Stimulated activated CD4-positive, alpha-beta T cell treated with anti-CD3 and anti-CD28 coated beads, Interleukin-4, amount 100 ng/mL, for 4 hours (primary cell): Measurements from ENCODE around the gene DOC2A.

Experiments
- DNase-seq, 2 experiments: peaks; one replicate each; pipeline ENCODE4 v3.0.0-alpha.2; 2020

Gene DOC2A

DNA sequence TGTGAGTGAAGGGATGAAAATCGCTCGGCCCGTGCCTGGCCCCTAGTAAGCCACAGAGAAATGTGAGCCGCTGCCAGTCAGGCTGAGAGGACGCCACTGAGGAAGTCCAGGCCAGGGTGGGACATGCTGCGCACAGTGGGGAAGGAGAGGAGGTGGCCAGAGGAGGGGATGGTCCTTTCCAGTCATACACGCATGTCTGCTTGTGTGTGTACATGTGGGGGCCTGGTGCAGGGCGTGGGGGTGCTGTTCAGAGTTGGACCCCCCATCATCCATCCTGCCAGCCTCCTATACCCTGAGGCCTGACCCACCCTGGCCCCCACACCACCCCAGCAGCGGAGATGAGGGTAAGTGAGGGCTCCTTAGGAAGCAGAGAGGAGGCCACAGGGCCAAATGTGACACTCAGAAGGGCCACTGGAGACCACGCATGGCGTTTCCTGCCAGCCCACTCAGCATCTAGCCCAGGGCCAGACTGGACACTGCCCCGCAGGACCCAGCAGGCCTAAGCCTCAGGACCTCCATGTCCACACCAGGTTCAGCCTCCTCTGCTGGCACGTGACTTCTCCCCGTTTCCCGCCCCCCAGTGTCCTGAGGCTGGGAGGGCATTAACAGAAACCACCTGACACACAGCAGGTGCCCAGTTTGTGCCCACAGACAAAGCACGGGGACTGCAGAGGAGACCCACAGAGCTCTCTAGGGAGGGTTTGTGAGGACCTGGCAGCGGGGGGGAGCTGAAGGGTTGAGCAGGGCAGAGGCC is 7.0 kb downstream of the DOC2A start:
- DNase-seq, result no peak

DNA sequence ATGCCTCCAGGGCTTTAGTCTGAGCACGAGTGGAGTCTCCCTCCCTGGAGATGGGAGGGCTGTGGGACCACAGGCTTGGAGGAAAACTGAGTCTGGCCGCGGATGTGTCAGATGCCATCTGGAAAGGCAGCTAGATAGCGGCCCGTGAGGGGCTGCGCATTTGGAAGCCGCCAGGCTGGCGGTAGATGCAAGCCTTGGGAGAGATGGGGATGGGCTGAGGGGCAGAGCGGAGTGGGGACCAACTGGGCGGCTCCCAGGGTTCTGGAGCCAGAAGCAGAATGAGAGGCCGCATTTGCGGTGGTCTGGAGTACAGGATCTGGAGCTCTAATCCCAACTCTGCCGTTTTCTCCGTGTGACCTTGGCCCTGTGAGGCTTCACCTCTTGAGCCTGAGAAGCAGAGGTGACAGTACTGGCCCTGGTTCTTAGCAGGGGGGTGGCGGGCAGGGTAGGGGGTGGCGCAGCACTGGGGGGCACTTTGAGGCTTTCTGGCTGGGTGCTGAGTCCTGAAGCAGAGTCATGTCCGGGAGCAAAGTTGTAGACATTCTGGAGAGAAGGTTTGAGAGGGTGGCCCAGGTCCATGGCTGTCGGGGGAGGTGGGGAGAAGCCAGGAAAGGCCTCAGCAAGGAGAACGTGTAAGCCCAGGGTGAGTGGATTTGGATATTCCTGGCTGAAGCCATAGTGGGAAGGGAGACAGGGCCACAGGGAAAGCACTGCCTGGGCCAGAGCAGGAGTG is 8.0 kb downstream of the DOC2A start:
- DNase-seq, result no peak

DNA sequence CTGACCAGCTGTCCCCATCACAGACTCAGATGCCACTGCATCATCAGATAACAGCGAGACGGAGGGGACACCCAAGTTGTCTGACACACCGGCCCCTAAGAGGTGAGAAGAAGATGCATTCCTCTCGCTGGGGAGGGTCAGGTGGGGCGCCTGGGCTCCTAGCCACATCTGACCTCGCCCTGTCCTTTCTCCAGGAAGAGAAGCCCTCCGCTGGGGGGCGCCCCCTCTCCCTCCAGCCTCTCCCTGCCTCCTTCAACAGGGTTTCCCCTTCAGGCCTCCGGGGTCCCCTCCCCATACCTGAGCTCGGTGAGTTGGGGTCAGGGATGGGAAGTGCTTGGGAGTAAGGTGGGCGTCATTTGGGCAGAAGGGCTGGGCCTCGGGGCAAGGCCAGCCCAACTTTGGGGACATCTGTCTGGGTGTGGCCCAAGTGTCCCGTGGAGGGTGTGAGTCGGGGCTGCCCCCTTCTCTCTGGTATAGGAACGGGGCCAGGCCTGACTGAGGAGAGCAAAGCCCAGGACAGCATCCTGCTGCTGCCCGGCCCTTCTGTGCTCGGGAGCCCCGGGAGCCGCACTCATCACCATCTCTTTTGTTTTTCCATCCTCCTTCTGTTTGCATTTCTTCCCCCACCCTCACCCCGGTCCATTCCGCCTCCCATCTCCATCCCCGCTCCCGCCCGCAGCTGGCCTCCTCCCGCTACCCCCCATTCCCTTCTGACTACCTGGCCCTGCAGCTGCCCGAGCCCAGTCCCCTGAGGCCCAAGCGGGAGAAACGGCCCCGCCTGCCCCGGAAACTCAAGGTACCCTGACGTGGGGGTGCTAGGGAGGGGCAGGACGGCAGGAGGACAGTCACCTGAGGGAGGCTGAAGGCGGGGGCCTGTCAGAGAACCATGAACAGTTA is 9.8 kb downstream of the DOC2A start:
- DNase-seq, result no peak

DNA sequence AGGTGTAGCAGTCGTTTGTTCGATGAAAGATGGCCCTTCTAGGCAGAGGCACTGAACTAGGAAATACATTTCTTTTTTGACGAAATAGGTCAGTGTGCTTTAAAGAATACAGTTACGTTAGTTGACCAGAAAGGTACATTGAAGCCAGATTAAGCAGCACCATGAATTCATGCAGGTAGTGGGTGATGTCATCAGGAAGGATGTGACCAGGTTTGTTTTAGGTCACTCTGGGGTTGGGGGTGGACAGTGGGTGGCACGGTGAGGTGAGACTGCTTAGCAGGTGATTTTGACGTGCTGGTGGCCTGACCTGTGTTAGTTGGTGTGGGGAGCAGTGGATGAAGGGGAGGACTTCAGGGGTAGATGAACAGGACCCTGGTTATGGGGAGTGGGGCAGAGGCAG is 11.2 kb downstream of the DOC2A start:
- no peak for DNase-seq

DNA sequence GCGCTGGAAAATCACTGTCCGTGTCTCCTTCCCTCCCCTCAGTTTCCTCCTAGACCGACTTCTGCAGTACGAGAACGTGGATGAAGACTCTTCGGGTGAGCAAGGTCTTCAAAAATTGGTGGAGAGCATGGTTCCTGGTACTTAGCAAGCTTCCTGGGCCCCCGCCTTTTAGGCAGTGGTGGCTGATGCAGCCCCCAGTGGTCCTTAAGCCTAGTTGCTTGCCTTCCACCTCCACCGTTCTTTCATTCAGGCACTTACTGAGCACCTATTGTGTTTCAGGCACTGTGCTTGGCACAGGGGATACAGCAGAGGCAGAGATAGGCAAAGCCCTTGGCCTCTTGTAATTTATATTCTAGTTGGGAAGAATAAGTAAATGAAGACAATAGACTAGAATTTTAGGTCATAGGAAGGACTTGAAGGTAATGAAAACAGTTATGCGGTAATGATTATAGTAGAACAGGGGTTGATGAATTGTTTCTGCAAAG is 14.0 kb downstream of the DOC2A start:
- DNase-seq, result no peak

DNA sequence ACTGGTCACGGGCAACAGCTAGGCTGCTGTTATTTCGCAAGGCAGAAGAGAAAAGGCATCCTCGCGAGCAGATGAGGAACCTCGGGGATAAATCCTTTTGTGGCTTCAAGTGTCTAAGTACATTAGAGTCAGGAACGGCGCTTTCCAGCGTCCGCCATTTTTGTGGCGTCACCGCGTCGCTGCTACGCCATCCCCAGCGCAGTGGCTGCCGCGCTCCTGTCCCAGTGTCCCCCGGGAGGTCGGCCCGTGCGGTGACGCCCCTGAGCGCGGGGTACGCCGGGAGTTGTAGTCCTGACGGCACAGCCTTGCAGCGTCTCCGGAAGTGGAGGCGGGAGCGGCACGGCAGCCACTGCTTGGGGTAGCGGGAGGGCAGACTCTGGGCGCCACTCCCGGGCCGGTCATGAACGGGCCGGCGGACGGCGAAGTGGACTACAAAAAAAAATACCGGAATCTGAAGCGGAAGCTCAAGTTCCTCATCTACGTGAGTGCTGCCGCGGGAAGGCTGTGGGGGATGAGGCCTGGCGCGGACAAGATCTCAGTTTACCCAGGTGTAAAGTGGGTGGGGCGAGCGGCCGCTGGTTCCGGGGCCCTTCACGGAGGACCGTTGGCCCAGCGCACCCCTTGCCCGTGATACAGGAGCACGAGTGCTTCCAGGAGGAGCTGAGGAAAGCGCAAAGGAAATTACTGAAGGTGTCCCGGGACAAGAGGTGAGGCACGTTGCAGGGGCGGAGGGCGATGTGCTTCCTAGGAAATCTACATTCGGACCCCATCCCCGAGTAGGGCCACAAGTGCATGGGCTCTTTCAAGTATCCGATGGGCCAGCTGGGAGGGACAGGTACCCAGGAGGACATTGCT is 14.7 kb downstream of the DOC2A start, which contains the start of gene INO80E:
INO80E (plus strand) TSS at position 331 of the 855 bp plus-strand sequence; CDS start at position 401, 70 bp downstream.
- peak; percentile 99 to 100 for DNase-seq

DNA sequence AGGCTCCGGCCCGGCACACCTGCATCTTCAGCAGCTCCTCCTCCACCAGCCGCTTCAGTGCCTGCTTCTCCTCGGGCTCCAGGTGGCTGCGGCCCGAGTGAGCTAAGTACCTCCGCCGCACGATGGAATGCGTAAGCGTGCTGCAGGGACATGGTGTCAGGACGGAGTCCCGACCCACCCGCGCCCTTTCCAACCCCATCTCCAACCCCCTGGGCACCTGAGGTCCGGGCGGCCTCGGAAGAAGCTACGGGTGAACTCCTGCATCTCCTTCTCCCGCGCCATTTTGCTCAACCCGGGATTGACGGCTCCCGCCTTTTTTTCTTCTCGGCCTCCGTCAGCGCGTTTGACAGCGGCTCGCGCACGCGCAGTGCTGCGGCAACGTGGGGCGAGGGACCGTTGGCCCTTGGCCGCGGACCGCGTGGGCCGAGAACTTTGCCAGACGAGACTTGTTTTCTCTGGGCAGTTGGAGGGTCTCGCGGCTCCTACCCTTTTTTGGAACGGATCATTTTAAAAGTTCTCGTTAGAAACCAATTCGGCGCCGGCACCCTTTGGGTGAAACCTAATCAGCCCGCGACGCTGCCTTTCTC is 15.4 kb downstream of the DOC2A start, which contains the start of gene HIRIP3:
HIRIP3 (minus strand) TSS at position 294 of the 587 bp plus-strand sequence; CDS start at position 282, 12 bp downstream.
- peak; percentile 80 to 83 for DNase-seq

DNA sequence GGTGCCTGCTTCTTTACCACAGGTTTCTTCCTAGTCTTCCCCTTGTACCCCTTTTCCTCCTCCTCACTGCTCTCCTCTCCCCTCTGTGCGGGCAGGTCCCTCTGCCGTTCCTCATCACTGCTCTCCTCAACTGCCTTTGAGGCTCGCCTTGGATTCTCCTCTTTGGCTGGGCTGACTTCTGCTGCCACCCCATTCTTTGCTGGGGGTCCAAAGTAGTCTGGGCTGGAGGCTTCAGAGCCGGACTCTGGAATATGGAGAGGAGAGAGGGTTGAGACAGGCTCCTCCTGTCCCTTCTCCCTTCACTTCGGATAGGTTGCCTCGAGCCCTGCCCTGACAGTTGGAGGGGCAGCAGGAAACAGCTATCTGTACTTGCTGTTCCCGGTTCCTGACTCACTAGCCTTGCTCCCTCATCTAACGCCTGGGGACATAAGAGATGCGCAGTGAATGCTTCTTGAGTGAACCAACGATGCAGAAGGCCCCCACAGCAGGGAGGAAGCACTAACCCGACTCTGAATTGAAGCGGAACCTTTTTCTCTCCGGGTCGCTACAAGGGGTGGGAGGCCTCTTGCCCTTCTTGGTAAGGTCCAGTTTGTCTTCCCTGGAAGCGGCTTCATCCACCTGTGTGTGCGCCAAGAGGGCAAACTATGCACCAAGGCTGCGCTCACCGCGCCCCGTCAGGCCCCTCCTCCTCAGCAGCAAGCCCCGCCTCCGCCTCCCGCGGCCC is 16.1 kb downstream of the DOC2A start:
- DNase-seq, result peak; percentile 65 to 75

DNA sequence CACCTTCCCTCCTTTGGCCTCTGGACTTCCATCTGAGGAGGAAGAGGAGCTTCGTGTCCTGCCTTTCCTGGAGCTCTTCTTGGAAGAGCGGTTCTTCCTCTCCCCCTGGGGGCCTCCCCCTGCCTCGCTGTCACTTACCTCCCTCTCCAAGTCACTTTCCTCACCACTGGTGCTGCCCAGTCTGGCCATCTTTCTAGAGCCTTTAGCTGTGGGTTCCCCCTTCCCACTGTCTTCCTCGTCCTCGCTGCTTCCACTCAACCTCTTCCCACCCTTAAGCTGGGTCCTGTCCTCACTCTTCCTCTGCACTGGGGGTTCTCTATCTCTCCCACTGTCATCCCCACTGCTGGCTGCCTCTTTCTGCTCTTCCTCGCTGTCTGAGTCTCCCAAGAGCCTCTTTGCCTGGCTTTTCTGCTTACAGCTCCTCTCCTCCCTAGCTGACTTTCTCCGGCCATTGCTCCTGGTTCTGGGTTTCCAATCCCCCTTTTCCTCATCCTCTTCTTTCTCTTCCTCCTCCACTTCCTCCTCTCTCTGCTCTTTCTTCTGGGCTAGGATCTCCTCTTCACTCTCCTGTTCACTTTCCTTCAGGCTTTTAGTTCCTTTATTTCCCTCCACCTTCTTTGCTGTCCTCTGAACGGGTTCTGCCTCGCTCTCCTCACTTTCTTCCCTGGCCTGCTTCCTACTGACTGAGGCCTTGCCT is 16.8 kb downstream of the DOC2A start:
- no peak for DNase-seq

DNA sequence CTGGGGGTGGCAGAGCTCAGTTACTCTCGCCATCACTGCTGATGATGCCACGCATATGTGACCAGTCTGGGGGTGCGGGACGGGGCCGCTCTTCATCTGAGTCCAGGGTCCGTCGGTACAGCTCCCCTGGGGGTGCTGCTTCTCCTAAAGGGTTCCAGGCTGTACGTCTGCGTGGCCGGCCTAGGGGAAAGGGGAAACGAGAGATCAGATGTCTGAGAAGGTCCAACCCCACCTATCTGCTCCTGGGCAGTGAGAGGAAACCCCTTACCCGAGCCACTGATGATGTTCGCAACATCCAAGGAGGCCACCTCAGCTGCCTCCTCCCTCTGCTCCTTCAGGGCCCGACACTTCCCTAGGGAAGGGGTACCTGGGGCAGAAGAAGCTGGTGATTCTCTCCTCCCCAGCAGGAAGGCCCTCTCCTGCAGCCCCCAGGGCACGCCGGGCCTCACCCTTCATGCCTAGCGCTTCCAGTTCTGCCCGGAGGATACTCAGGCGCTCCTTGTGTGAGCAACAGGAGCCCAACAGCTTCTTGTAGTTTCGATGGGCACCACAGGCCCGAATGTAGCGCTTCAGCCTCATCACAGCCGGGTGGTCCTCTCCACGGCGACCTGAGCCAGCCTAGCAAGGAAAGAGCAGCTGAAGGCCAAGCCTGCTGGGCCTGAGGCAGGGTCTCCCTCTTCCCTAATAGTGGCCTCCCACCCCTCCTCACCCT is 17.5 kb downstream of the DOC2A start:
- no peak for DNase-seq

DNA sequence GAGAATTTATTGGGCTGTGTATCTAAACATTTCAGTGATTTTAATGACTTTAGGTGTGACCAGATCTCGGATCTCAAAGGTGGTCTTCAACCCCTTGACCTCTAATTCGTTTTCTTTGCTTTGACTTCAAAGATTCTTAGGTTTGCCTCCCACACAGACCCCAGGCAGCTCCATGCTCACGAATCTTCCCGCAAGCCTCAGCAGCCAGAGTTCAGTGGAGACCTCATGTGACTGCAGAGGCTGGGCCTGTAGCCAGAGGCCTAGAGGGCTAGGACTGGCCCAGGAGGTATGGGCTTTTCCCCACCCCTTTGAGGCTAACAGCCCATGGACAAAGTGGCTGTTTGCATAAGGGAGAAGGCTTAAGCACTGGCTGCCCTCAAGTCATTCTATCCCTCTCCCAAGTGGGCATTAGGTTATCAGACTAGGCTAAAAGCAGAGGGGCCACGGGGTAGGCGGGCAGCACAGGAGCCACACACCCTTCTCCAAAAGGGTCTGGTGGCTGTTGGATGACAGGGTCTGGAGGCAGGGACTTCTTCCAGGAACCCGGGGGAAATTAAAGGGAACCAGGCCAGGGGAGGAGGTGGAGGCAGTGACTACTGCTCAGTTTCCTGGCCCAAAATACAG is 18.4 kb downstream of the DOC2A start:
- DNase-seq, result no peak

DNA sequence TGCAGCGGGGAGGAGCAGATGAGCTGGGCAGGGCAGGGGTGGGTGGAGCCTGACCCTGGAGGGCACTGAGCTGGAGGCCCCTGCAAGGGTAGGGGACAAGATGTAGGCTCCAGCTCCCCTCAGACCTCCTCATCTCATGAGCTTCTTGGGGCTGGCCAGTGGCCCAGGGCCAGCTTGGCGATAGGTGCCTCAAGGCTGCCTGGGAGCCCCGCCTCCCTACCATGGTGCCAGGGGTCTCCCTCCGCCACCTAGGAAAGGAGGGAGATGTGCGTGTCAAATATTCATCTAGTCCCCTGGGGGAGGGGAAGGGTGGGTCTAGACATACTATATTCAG is 19.3 kb downstream of the DOC2A start:
- DNase-seq, result no peak

DNA sequence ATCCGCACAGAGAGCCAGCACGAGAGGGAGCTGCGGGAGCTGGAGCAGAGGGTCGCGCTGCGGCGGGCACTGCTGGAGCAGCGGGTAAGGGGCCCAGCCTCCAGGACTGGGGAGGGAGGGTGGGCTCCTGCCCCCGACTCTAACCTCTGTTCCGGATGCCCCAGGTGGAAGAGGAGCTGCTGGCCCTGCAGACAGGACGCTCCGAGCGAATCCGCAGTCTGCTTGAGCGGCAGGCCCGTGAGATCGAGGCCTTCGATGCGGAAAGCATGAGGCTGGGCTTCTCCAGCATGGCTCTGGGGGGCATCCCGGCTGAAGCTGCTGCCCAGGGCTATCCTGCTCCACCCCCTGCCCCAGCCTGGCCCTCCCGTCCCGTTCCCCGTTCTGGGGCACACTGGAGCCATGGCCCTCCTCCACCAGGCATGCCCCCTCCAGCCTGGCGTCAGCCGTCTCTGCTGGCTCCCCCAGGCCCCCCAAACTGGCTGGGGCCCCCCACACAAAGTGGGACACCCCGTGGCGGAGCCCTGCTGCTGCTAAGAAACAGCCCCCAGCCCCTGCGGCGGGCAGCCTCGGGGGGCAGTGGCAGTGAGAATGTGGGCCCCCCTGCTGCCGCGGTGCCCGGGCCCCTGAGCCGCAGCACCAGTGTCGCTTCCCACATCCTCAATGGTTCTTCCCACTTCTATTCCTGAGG is 19.8 kb downstream of the DOC2A start:
- DNase-seq, result no peak

DNA sequence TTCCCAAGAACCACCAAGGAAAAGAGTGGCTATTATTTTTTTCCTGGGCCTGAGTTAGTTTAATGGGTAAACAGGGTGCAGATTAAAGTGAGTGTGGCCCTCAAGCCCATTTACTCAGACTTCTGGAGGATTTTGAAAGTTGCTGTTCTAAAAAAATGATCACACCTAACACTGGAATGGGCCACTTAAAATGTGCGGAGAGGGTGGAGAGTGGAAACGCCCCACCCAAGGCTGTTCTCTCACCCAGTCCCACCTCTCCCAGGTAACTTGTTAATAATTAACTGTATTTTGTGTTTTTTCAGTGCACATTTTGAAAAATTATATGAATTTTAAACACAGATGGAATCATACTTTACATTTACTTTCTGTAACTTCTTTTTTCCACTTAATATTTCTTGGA is 20.8 kb downstream of the DOC2A start:
- DNase-seq, result no peak

DNA sequence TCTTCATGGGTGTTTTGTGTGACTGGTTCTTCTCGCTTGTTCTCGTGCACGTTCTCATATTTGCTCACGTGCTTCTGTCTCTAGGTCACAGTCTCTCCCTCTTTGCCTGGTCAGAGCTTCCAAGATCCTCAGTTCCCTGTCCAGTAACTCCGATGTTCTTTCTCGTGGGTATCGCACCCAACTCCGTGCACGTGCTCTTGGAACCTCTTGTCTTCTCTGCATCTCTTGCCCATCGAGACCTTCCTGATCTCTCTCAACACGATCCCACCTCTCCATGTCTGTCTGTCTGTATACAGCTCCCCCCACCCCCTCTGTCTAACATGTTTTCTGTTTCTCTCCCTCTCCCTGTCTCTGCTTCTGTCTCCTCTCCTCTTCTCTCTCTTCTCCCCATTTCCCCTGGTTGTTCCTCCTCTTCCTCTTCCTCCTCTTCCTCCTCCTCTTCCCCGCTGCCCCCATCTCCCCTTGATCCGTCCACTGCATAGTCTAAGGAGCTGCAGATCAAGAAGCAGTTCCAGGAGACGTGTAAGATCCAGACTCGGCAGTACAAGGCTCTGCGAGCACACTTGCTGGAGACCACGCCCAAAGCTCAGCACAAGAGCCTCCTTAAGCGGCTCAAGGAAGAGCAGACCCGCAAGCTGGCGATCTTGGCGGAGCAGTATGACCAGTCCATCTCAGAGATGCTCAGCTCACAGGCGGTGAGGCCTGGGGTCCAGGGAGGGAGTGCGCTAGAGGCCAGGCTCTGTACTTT is 21.5 kb downstream of the DOC2A start:
- no peak for DNase-seq

DNA sequence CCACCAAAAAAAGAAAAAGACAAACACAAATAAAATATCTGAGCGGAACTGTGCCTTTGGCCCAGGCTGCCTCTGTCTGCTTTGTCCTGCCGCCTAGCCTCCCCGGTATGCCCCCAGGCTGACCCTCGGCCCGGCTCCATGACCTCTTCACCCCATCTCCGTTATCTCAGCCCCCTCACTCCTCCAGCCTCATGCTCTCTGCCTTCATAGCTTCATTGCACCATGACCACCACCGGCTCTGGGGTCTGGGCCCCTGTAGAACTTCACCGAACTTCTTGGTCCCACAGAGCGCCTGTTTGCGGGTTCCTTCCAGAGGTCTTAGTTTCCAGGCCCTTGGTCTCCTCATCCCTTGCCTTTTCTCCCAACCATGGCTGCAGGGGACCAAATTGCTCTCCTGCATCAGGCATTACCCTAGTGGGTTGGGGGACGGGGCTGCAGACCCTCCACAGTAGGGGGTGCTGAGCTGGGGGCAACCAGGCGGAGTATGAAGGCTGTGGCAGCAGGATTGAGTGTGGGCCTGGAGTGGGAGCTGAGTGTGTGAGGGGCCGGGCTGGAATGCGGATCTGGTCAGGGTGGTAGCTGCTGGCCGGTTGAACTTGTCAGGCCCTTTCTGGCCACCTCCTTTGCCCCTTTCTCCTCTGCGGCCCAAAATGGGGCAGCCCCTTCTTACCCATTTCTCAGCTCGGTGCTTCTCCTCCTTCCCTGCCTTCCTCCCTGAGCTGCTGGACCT is 22.3 kb downstream of the DOC2A start:
- DNase-seq, result no peak
